ENCODE measurements around the gene CCDC73.

- TF ChIP-seq CTCF (IDR thresholded peaks at IDR 0.05) (no peak), POLR2A (IDR thresholded peaks at IDR 0.05) (no peak)
Observed at GRCh38 chr11:32580967-32581366, 213.5 kb downstream of the CCDC73 start.
